SU-DHL-6 (cell line): ENCODE data around the gene PRDX4.

Experiments used
- H2AFZ ChIP-seq: fragments of 200-600 bp; sonication (generic); 2 replicates; pipeline ENCODE4 v1.6.1; 2014; ENCODE audit warnings: low read depth, mild to moderate bottlenecking, moderate library complexity, mixed read lengths, antibody characterized with exemption, low read length; ENCODE audit not compliant: severe bottlenecking
- H3F3A ChIP-seq: fragments of 200-600 bp; shearing (Covaris generic); 2 replicates; pipeline ENCODE4 v1.6.0; 2016; ENCODE audit warnings: antibody characterized with exemption, mild to moderate bottlenecking; ENCODE audit not compliant: insufficient read depth
- H3K27ac ChIP-seq: fragments of 200-600 bp; sonication (generic); 2 replicates; pipeline ENCODE4 v1.5.1; 2016; ENCODE audit warnings: low read depth, mild to moderate bottlenecking, low read length, moderate library complexity, mixed read lengths
- H3K27me3 ChIP-seq: fragments of 200-600 bp; sonication (generic), shearing (Covaris generic); 2 replicates; pipeline ENCODE4 v1.6.0; 2014; ENCODE audit warnings: mild to moderate bottlenecking, low read length
- H3K36me3 ChIP-seq: fragments of 200-600 bp; sonication (generic); 2 replicates; pipeline ENCODE4 v1.6.1; 2014; ENCODE audit warnings: mild to moderate bottlenecking, low read length, mixed read lengths
- H3K4me2 ChIP-seq: fragments of 300-600, 200-600 bp; shearing (Covaris generic), sonication (generic); 2 replicates; pipeline ENCODE4 v1.6.0; 2014; ENCODE audit warnings: low read length, low read depth, mild to moderate bottlenecking; ENCODE audit not compliant: poor library complexity, severe bottlenecking
- H3K4me3 ChIP-seq: fragments of 200-600 bp; sonication (generic); 2 replicates; pipeline ENCODE4 v1.5.1; 2014; ENCODE audit warnings: antibody characterized with exemption, low read length, mild to moderate bottlenecking, mixed read lengths; ENCODE audit not compliant: insufficient read depth, poor library complexity, severe bottlenecking
- H3K79me2 ChIP-seq: fragments of 200-600 bp; sonication (generic); 2 replicates; pipeline ENCODE4 v1.6.1; 2014; ENCODE audit warnings: mild to moderate bottlenecking, low read length, moderate library complexity; ENCODE audit not compliant: insufficient read depth
- H3K9ac ChIP-seq: fragments of 200-600 bp; sonication (generic); 2 replicates; pipeline ENCODE4 v1.7.0; 2014; ENCODE audit warnings: mild to moderate bottlenecking, low read length
- H3K9me2 ChIP-seq: fragments of 200-600 bp; sonication (generic); replicated peaks from 2 replicates; pipeline ENCODE4 v1.6.1; 2014; ENCODE audit warnings: low read length; ENCODE audit not compliant: insufficient read depth
- H3K9me3 ChIP-seq: fragments of 200-600 bp; sonication (generic); 2 replicates; pipeline ENCODE4 v1.6.1; 2014; ENCODE audit warnings: low read length, mixed read lengths; ENCODE audit not compliant: insufficient read depth
- H4K20me1 ChIP-seq: fragments of 200-600 bp; sonication (generic); 2 replicates; pipeline ENCODE4 v1.6.1; 2014; ENCODE audit warnings: low read depth, mild to moderate bottlenecking, antibody characterized with exemption, low read length, moderate library complexity, mixed read lengths
- CTCF ChIP-seq: fragments of 200-600 bp; sonication (generic); IDR thresholded peaks from one replicate; pipeline ENCODE4 v1.5.1; 2017; ENCODE audit warnings: antibody characterized with exemption, mild to moderate bottlenecking, low read length, moderate library complexity; ENCODE audit not compliant: insufficient read depth, poor library complexity, severe bottlenecking
- EZH2phosphoT487 ChIP-seq: fragments of 200-600 bp; sonication (generic), shearing (Covaris generic); conservative IDR thresholded peaks from 2 replicates; pipeline ENCODE4 v1.6.1; 2018; ENCODE audit warnings: mild to moderate bottlenecking, antibody characterized with exemption, low read length, moderate library complexity, mixed read lengths

Gene PRDX4

GRCh38 chrX:23699636-23700194 is 32.4 kb downstream of the PRDX4 start:
- H3F3A ChIP-seq, result no peaks in the 10 kb centered on the region
- no peaks in the 10 kb centered on the region for H3K9me3 ChIP-seq
- no peaks in the 10 kb centered on the region for H3K79me2 ChIP-seq
- no peak overlapping the region for H3K27ac ChIP-seq
- H3K4me3 ChIP-seq, result no peak overlapping the region
- no peak overlapping the region for H3K4me2 ChIP-seq
- no peak overlapping the region for H3K9ac ChIP-seq
- no peak overlapping the region for H2AFZ ChIP-seq
- H3K27me3 ChIP-seq, result no peaks in the 10 kb centered on the region
- no peak for TF ChIP-seq CTCF
- no peak for TF ChIP-seq EZH2phosphoT487
- no peaks in the 10 kb centered on the region for H3K36me3 ChIP-seq
- H4K20me1 ChIP-seq, result no peaks in the 10 kb centered on the region
- no peaks in the 10 kb centered on the region for H3K9me2 ChIP-seq

- H3K4me2 ChIP-seq, result no peak overlapping the region
- TF ChIP-seq CTCF (no peak), EZH2phosphoT487 (no peak)
- no peak overlapping the region for H3K27ac ChIP-seq
- no peaks in the 10 kb centered on the region for H3K9me2 ChIP-seq
- no peak overlapping the region for H2AFZ ChIP-seq
- no peaks in the 10 kb centered on the region for H3K9me3 ChIP-seq
- H3F3A ChIP-seq, result no peaks in the 10 kb centered on the region
- H3K79me2 ChIP-seq, result no peaks in the 10 kb centered on the region
- no peak overlapping the region for H3K4me3 ChIP-seq
- H3K9ac ChIP-seq, result no peak overlapping the region
- no peaks in the 10 kb centered on the region for H3K27me3 ChIP-seq
- H3K36me3 ChIP-seq, result no peaks in the 10 kb centered on the region
- no peaks in the 10 kb centered on the region for H4K20me1 ChIP-seq
Observed at GRCh38 chrX:23704673-23705206, 37.4 kb downstream of the PRDX4 start.

- Histone ChIP-seq H3K4me3 (no peak overlapping the region), H3K79me2 (no peaks in the 10 kb centered on the region), H3K9me3 (no peaks in the 10 kb centered on the region), H3K9ac (no peak overlapping the region), H3K36me3 (no peaks in the 10 kb centered on the region), H3K4me2 (no peak overlapping the region), H3K27me3 (no peaks in the 10 kb centered on the region), H4K20me1 (no peaks in the 10 kb centered on the region), H3K27ac (no peak overlapping the region), H3F3A (no peaks in the 10 kb centered on the region), H3K9me2 (no peaks in the 10 kb centered on the region), H2AFZ (no peak overlapping the region)
- TF ChIP-seq CTCF (no peak), EZH2phosphoT487 (no peak)
Observed at GRCh38 chrX:23705235-23705634, 37.9 kb downstream of the PRDX4 start.
